K562 (cell line): ENCODE measurements around the gene PRKRIP1.

ENCODE experiments used
- L3MBTL2 ChIP-seq: fragments of 450-650 bp; IDR thresholded peaks from 2 replicates; pipeline ENCODE4 v1.6.1; 2016; ENCODE audit warnings: mild to moderate bottlenecking, moderate library complexity
- POLR2AphosphoS2 ChIP-seq: IDR thresholded peaks from 2 replicates; pipeline ENCODE4 v1.6.1; 2012; ENCODE audit warnings: low read length, improper control_type of control experiment
- SMAD4 ChIP-seq: fragments of 250-450 bp; sonication (Bioruptor Pico); conservative IDR thresholded peaks from 2 replicates; pipeline ENCODE4 v1.8.0; 2021; ENCODE audit warnings: inconsistent platforms, mild to moderate bottlenecking, moderate library complexity
- SRSF9 ChIP-seq: fragments of 200-400 bp; formaldehyde crosslinking; IDR thresholded peaks from 2 replicates; pipeline ENCODE4 v1.6.1; 2017; ENCODE audit warnings: low read depth, low read length, borderline replicate concordance
- STAT5A ChIP-seq: IDR thresholded peaks from 2 replicates; pipeline ENCODE4 v1.6.1; 2012; ENCODE audit warnings: low read length, inconsistent platforms, borderline replicate concordance
- TAF7 ChIP-seq: fragments of 450-650 bp; IDR thresholded peaks from 2 replicates; pipeline ENCODE4 v1.6.1; 2016; ENCODE audit warnings: missing genetic modification characterization, missing compliant biosample characterization
- TRIM28 ChIP-seq: fragments of 450-650 bp; IDR thresholded peaks from 2 replicates; pipeline ENCODE4 v1.6.1; 2017
- ZNF133 ChIP-seq: fragments of 250-450 bp; sonication (Bioruptor Pico); IDR thresholded peaks from 2 replicates; pipeline ENCODE4 v1.4.0; 2020; ENCODE audit warnings: mild to moderate bottlenecking
- TF ChIP-seq, protein P1 (sequence below): sonication (generic); formaldehyde crosslinking; IDR thresholded peaks from 2 replicates; pipeline ENCODE4 v1.8.1; 2023; ENCODE audit warnings: mild to moderate bottlenecking, missing genetic modification reagents
- TF ChIP-seq, protein P2 (sequence below), 3 experiments: IDR thresholded peaks in 2 of 3; conservative IDR thresholded peaks in 1 of 3; 2 replicates each; pipeline ENCODE4 v1.5.1; 2011 to 2012; ENCODE audit warnings: low read length in 3 of 3, mild to moderate bottlenecking in 3 of 3, control low read depth in 2 of 3, improper control_type of control experiment in 1 of 3, inconsistent platforms in 1 of 3, low read depth in 1 of 3, mixed read lengths in 1 of 3, moderate library complexity in 1 of 3; ENCODE audit not compliant: insufficient read depth in 2 of 3
- TF ChIP-seq, protein P3 (sequence below), 2 experiments: fragments of 450-650 bp in 1 of 2; IDR thresholded peaks; 2 replicates each; pipeline ENCODE4 v1.6.1; 2011 to 2017; ENCODE audit warnings: low read depth in 2 of 2, antibody characterized with exemption in 1 of 2, borderline replicate concordance in 1 of 2, low read length in 1 of 2, mild to moderate bottlenecking in 1 of 2, mixed read lengths in 1 of 2; ENCODE audit not compliant: control insufficient read depth in 1 of 2

DNA sequence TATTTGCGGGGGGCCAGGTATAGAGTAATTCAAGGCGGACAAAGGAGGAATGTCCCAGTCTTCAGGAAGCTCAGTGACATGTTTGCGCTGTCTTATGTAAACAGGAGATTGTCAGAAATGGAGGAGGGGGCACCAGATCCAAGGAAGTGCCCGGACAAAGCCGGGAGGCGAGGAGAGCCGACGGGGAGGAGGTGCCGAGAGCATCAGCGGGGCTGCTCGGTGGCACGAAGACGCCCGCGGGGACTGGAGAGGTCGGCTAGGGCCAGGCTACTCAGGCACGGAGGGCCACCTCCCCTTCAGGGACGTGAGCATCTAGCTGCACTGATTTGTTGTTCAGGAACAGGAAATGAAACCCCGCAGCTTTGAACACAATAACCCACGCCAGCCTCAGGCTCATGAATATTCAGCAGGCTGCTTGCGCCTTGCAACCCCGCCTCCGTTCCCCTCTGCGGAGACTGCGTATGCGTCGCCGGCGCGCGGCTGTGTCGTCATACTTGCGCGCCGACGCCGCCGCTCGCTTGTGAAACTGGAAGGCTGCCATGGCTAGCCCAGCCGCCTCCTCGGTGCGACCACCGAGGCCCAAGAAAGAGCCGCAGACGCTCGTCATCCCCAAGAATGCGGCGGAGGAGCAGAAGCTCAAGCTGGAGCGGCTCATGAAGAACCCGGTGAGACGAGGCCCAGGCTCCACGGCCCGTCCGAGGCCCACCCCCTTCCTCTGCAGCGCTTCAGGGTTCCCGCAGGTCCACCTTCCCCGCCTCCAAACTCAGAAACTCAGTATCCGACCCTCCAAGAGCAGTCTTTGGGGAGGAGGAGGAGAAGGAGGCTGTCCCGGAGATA lies at the start of gene PRKRIP1:
- TF ChIP-seq STAT5A, result no peak
- TF ChIP-seq, protein P1, sequence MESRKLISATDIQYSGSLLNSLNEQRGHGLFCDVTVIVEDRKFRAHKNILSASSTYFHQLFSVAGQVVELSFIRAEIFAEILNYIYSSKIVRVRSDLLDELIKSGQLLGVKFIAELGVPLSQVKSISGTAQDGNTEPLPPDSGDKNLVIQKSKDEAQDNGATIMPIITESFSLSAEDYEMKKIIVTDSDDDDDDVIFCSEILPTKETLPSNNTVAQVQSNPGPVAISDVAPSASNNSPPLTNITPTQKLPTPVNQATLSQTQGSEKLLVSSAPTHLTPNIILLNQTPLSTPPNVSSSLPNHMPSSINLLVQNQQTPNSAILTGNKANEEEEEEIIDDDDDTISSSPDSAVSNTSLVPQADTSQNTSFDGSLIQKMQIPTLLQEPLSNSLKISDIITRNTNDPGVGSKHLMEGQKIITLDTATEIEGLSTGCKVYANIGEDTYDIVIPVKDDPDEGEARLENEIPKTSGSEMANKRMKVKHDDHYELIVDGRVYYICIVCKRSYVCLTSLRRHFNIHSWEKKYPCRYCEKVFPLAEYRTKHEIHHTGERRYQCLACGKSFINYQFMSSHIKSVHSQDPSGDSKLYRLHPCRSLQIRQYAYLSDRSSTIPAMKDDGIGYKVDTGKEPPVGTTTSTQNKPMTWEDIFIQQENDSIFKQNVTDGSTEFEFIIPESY, result peak; percentile 8; the same call in 1 of the 2 replicates
- TF ChIP-seq SMAD4 (CRISPR knock-in tag), result no peak
- TF ChIP-seq POLR2AphosphoS2, result peak; percentile 100
- TF ChIP-seq SRSF9, result no peak
- no peak for TF ChIP-seq ZNF133
- no peak for TF ChIP-seq L3MBTL2
- TF ChIP-seq TAF7 (tag), result no peak
- TF ChIP-seq, protein P2, sequence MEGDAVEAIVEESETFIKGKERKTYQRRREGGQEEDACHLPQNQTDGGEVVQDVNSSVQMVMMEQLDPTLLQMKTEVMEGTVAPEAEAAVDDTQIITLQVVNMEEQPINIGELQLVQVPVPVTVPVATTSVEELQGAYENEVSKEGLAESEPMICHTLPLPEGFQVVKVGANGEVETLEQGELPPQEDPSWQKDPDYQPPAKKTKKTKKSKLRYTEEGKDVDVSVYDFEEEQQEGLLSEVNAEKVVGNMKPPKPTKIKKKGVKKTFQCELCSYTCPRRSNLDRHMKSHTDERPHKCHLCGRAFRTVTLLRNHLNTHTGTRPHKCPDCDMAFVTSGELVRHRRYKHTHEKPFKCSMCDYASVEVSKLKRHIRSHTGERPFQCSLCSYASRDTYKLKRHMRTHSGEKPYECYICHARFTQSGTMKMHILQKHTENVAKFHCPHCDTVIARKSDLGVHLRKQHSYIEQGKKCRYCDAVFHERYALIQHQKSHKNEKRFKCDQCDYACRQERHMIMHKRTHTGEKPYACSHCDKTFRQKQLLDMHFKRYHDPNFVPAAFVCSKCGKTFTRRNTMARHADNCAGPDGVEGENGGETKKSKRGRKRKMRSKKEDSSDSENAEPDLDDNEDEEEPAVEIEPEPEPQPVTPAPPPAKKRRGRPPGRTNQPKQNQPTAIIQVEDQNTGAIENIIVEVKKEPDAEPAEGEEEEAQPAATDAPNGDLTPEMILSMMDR (IDR thresholded peaks at IDR 0.05 in 2 of 3, conservative IDR thresholded peaks at IDR 0.05 in 1 of 3; ENCODE audit: insufficient read depth in 2 of 3, low read depth in 1 of 3, low read length in 3 of 3), result no peak
- TF ChIP-seq TRIM28, result no peak
- TF ChIP-seq, protein P3, sequence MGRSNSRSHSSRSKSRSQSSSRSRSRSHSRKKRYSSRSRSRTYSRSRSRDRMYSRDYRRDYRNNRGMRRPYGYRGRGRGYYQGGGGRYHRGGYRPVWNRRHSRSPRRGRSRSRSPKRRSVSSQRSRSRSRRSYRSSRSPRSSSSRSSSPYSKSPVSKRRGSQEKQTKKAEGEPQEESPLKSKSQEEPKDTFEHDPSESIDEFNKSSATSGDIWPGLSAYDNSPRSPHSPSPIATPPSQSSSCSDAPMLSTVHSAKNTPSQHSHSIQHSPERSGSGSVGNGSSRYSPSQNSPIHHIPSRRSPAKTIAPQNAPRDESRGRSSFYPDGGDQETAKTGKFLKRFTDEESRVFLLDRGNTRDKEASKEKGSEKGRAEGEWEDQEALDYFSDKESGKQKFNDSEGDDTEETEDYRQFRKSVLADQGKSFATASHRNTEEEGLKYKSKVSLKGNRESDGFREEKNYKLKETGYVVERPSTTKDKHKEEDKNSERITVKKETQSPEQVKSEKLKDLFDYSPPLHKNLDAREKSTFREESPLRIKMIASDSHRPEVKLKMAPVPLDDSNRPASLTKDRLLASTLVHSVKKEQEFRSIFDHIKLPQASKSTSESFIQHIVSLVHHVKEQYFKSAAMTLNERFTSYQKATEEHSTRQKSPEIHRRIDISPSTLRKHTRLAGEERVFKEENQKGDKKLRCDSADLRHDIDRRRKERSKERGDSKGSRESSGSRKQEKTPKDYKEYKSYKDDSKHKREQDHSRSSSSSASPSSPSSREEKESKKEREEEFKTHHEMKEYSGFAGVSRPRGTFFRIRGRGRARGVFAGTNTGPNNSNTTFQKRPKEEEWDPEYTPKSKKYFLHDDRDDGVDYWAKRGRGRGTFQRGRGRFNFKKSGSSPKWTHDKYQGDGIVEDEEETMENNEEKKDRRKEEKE (IDR thresholded peaks at IDR 0.05; ENCODE audit: borderline replicate concordance in 1 of 2, control insufficient read depth in 1 of 2, low read depth in 2 of 2, low read length in 1 of 2), result no peak
